Hindlimb muscle (tissue), 1 donor: ENCODE data around the gene KCNIP1. TPM values are rescaled to one million over a fixed set of nuclear protein-coding genes. Genes with fewer than 3 reads are reported as not detected.

Source experiments
- DNase-seq: peaks from one replicate; pipeline ENCODE4 v3.0.0-alpha.2; 2013
- polyA plus RNA-seq: library from polyadenylated mRNA; unstranded; fragments of 120-200 nt; gene quantifications from one replicate; pipeline ENCODE4 v1.2.1, GENCODE V29; 2013; ENCODE audit not compliant: insufficient read length

Gene KCNIP1
- polyA plus RNA-seq, result 1.3 TPM

DNA sequence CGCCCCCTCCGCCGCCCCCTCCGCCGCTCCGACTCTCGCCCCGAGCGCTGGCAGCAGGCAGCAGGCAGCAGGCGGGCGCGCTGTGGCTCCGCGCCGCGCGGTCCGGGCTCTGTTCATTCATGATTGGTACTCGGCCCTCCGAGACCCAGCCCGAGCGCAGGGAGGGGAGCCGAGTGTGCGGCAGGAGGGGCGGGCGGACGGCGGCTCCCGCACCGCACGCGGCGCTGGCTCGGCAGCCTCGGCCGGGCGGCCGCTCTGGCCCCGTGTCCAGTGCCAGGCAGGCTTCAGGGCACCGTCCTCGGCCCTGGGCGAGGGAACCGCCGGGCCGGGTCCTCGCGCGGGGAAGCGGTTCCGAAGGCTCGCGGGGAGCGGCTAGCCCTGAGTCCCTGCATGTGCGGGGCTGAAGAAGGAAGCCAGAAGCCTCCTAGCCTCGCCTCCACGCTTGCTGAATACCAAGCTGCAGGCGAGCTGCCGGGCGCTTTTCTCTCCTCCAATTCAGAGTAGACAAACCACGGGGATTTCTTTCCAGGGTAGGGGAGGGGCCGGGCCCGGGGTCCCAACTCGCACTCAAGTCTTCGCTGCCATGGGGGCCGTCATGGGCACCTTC is at the start of gene KCNIP1:
Gene KCNIP1, plus strand, starts transcription at position 31 of the 607 bp plus-strand sequence.
- peak; percentile 29 for DNase-seq

- no peak for DNase-seq
These were observed 40.4 kb upstream of the KCNIP1 start for GRCh38 chr5:170463426-170463825.

- no peak for DNase-seq
These were observed 39.3 kb upstream of the KCNIP1 start for GRCh38 chr5:170464280-170465127.

DNA sequence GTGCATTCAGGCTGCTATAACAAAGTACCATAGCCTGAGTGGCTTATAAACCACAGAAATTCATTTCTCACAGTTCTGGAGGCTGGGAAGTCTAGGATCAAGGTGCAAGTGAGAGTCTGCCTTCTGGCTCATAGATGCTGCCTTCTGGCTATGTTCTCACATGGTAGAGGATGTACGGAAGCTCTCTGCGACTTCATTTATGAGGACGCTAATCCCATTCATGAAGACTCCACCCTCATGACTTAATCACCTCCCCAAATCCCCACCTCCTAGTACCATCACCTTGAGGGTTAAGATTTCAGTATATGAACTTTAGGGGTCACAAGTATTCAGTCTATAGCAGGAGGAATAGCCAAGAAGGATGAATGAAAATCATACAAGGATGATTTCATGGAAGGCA is 37.3 kb upstream of the KCNIP1 start:
- DNase-seq, result no peak

- no peak for DNase-seq
These were observed 36.7 kb upstream of the KCNIP1 start for GRCh38 chr5:170466988-170467707.

- DNase-seq, result no peak
These were observed 35.1 kb upstream of the KCNIP1 start for GRCh38 chr5:170468633-170469285.

- DNase-seq, result no peak
These were observed 34.4 kb upstream of the KCNIP1 start for GRCh38 chr5:170469414-170469813.

GRCh38 chr5:170470275-170470674 is 33.5 kb upstream of the KCNIP1 start:
- DNase-seq, result no peak

DNA sequence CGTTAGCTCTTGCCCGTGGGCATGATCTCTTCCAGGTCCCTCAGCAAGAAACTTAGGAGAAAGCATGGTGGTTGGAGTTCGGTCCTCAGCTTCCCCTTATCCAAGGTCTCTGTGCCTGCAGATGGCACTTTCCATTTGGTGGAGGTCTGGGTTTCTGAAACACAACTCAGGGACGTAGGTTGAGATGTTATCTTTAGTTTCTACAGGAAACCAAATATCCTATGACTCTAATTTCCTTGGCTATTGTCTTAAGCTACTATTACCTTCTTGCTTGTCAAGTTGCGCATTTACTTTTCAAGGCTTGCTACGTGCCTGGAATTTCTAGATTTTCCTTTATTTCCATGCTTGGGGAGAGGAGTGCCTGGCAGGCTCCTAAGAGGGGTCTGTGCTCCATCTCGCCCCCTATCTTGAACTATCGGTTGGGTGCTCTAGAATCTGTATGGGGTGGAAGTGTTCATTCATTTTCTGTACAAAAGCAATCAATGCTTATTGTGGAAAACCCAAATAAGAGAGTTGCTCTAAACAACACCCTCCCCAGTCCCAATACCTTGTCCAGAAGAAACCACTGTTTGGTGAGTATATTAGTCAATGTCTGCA is 32.9 kb upstream of the KCNIP1 start:
- no peak for DNase-seq

DNA sequence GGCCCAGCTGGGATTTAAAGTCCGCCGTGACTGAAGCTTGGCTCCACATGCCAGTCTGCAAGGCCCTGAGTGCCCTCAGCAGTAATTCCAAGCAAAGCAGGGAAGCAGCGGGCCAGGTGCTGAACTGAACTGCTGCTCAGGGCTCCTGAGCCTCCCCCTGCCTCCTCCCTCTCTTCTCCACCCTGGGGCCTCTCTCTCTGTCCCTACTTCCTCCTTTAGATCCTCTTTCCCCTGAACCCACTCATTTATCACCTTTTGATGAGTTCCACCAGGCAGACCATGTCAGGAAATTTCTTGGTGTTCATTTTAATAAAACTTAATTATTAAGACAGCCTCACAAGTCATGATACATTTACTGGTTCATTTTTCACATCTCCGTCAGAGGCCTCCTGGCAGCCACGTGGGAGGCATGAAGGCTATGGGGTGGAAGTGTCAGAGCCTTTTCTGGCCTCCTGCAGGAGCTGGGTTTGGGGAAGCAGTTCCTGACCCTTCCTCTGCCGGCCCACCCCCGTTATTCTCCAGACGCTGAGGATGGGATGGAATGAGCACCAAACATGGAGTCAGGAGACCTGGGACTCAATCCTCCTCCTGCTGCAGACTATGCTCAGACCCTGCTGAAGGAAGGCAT is 32.2 kb upstream of the KCNIP1 start:
- no peak for DNase-seq

- DNase-seq, result no peak
These were observed 30.2 kb upstream of the KCNIP1 start for GRCh38 chr5:170473642-170474041.

DNA sequence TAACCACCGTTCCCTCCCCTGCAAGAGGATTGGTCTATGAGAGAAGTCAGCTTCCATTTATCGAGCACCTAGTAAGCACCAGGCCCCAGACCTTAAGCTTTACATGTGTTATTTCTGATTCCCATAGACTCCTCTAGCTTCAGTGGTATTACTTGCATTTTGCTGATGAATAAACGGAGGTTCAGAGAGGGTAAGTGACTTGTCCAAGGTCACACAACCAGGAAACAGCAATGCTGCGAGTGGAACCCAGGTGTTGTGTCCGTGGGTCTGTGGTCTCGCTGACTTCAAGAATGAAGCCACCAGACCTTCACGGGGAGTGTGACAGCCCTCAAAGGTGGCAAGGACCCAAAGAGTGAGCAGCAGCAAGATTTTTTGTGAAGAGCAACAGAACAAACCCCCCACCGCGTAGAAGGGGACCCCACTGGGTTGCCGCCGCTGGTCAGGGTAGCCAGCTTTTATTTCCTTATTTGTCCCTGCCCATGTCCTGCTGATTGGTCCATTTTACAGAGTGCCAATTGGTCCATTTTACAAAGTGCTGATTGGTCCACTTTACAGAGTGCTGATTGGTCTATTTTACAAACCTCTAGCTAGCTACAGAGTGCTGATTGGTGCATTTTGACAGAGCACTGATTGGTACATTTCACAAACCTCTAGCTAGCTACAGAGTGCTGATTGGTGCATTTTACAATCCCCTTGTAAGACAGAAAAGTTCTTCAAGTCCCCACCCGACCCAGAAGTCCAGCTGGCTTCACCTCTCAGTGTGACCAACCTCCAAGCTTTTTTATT is 29.1 kb upstream of the KCNIP1 start:
- no peak for DNase-seq

- no peak for DNase-seq
These were observed 28.4 kb upstream of the KCNIP1 start for GRCh38 chr5:170475294-170476000.

DNA sequence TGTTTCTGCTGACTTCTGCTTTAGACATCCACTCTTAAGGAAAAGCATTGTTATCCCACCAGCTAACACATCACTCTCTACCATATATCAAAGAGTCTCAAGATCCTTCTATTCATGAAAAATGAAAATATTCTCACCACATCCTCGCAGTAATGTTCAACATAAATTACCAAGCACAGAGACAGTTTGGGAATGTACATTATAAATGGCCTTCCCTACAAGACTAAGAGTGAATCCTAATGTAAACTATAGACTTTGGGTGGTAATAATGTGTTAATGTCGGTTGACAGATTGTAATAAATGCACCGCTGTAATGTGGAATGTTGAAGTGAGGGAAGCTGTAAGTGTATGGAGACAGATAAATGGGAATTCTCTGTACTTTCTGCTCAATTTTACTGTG is 27.1 kb upstream of the KCNIP1 start:
- DNase-seq, result no peak

DNA sequence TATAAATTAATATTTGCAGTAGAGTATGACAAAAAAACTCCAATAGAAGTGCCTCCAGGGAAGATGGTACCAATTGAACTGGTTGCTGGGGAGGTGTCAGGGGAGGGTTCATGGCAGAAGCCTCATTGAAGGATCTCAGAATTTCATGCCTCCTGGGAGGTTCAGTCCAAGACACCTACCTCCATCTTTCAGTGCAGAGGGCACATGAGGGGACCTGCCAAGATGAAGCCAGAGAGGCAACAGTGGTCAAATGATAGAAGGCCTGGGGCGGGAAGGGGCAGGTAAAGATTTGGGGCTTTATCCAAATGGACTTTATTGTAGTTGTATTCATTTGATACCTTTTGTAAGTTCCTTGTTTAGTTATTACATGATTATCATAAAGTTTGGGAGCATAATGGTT is 25.9 kb upstream of the KCNIP1 start:
- DNase-seq, result no peak

DNA sequence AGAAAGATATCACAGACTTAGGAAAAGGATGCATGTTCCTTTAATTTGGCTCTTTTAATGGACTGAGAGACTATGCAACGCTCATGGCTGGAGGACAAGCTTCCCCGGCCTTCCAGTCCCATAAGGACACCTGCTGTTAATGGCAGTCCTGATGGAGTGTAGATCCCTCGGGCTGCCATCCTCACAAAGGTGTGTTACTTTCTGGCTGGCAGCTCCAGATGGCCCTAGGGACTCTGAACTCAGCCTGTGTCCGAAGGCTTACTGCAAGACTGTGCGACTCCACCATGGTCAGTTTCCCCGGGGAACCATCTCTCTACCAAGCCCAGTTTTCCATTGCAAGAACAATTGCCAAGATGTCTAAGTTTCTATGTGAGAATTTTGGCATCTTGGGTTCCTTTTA is 25.5 kb upstream of the KCNIP1 start:
- DNase-seq, result no peak

- DNase-seq, result no peak
These were observed 24.3 kb upstream of the KCNIP1 start for GRCh38 chr5:170479484-170479883.

DNA sequence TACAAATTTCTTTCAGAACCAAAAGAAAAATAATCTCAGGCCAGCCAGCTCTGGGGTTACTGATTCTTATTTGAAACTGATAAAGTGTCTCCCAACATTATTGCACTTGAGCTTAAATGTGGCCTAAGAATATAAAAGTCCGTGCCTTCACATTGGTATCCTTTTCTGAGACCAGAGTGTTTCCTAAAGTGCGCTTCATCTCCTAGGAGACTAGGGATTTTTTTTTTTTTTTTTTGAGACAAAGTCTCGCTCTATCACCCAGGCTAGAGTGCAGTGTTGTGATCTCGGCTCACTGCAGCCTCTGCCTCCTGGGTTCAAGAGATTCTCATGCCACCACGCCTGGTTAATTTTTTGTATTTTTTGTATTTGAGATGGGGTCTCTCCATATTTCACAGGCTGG is 23.6 kb upstream of the KCNIP1 start:
- no peak for DNase-seq

GRCh38 chr5:170481849-170482248 is 22.0 kb upstream of the KCNIP1 start:
- DNase-seq, result no peak

- DNase-seq, result no peak
These were observed 21.3 kb upstream of the KCNIP1 start for GRCh38 chr5:170482511-170482910.
